Activated CD8-positive, alpha-beta memory T cell treated with anti-CD3 and anti-CD28 coated beads for 4 hours (primary cell): ENCODE data around the gene NACA2.
"Not testable (repeated sequence)": the region's sequence is repeated elsewhere in the genome, so short reads cannot be mapped to it uniquely, and the experiment has no call there.

Source experiments
- DNase-seq, 2 donors: peaks; one replicate each; pipeline ENCODE4 v3.0.0-alpha.2; 2020; ENCODE audit warnings: low read depth in 2 of 2

Gene NACA2

DNA sequence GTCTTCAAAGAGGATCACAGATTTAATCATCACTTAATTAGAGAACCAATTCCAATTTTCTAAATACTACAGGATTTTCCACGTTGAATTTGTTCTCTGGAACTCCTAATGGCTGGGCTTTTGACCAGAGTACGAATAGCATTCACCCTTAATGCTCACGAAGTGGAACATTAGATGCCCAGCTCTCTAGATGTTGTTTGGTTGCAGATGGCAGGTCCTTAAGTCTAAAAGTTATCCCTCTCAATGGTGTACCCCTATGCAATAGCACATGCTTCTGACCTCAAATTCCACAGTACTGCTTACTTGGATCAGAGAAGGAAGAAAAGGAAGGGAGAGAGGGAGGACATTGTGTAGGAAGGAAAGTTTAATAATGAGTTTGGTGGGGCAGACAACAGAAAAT is 8.6 kb upstream of the NACA2 start:
- no peak for DNase-seq

DNA sequence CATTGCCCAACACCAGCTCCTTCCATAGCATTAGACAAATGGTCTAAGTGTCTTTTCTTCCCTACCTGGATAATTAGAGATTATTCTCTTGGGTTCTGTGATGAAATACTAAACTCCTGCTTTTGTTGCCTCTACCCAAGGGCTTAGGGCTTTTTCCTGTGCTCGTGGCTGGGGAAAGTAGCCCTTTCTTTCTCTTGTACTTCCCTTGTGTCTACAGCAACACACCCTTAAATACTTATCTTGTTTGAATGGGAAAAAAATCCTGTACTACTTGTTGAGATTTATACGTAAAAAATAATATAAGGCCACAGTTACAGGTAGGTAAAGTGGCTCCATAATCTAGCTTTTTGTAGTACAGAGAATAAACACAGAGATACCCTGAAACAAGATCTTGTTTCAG is 7.0 kb upstream of the NACA2 start:
- no peak for DNase-seq

DNA sequence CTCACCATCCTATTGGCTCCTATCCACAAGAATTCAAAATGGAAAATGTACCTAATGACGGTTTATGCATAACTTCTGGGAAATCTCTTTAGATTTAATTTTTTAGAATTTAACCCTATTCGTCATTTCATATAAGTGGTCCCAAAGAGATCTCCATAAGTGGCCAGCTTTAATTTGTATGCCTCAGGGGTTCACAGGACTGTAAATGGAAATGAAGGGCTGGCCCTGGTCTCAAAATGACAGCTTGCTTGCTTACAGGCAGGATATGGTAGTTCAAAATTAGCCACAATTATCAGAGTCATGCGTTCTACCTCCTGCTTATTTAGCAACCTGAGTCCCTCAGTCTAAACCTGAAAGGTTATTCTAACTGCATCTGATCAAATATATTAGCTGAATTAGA is 6.6 kb upstream of the NACA2 start:
- no peak for DNase-seq

DNA sequence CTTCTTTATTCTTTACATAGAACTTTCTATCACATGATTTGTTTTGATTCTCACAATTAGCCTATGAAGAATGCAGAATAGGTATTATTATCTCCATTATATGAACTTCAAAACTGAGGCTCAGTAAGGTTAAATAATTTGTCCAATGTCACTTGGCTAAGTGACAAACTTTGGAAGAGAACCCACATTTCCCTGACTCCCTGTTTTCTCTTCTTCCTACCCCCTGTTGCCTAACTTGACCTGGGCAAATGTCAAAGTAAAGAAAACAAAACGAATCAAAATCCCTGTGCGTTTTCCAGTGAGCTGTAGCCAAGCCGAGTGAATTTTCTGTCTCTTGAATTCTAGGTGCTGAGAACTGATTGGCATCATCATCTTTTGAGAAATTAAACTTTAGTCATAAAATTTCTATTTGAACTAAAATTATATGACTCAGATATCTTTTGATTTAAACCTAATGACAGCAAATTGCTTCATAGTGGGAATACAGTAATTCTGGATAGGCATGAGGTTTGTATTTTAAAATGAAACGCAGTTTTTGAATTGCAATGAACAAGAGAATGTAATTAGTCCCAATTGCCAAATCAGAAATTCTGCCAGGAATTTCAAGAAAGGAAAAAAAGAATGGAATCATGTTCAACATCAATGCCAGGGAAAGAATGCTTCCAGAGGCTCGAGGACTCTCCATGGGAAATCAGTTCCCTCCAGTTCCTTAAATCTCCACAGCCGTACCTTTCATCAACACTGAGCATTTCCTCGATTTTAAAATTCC is 4.6 kb upstream of the NACA2 start:
- DNase-seq, result no peak

DNA sequence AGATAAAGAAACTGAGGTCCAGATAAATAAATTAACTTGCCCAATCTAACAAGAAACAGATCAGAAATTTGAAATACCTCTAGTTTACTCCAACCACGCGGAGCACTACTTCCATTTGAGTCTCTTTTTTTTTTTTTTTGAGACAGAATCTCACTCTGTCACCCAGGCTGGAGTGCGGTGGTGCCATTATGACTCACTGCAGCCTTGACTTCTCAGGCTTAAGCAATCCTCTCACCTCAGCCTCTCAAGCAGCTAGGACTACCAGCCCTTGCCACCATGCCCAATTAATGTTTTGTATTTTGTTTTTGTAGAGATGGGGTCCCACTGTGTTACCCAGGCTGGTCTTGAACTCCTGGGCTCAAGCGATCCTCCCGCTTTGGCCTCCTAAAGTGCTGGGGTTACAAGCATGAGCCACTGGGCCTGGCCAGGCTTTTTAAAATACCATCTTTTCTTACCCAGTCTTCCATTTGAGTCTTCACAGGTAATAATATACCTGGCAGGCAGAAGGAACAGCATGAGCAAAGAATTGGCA is 3.3 kb upstream of the NACA2 start:
- DNase-seq, result no peak

DNA sequence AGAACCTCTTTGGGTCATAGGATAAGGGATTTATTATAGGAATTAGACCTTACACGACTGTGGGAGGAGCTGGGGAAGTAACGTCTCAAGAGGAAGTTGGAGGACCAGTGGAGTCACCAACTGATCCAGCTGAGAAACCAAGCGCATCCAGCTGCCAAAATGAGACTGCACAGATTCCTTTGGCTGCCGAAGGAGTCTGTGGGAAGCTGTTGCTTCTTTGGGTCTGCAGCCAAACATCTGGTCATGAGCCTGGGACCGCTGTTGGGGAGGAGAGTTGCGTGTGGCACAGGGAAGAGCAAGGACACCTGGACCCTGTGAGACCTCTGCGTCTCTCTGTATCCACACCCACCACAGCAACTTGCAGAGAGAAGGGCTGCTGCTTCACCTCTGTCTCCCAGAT is 2.4 kb upstream of the NACA2 start:
- DNase-seq, result no peak

DNA sequence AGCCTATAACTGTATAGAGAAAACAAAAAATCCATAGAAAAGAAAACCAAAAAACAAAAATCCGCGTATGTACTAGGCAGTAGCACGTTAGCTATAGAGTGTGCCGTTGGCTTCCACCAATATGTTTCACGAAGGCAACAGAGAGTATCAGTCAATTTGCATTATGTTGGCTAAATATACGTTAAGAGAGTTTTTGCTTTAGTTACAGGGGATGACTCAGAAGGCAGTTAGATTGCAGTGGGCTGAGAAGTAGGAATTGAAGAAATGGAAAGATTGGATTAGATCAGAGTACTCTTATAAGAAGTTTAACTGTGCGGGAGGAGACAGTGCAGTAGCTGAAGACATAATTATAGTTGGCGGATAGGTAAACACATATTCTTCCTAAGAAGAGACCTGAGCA is 911 bp upstream of the NACA2 start:
- DNase-seq, result no peak

DNA sequence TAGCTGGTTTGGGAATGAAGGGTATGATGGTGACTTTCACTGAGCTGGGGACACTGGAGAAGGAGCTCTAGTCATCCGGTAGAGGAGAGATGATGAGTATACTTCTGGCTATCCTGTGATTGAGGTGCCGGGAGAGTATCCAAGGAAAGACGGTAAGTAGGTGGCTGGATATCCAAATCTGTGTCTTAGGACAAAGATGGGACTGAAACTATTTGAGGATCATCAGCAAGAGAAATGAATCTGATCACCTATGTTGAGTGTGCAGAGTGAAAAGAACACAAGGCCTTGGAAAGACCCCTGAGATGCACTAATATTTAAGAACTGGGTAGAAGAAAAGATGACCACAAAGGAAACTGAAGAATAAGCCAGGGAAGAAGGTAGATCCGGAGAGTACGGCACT is 1.0 kb downstream of the NACA2 start:
- no peak for DNase-seq

DNA sequence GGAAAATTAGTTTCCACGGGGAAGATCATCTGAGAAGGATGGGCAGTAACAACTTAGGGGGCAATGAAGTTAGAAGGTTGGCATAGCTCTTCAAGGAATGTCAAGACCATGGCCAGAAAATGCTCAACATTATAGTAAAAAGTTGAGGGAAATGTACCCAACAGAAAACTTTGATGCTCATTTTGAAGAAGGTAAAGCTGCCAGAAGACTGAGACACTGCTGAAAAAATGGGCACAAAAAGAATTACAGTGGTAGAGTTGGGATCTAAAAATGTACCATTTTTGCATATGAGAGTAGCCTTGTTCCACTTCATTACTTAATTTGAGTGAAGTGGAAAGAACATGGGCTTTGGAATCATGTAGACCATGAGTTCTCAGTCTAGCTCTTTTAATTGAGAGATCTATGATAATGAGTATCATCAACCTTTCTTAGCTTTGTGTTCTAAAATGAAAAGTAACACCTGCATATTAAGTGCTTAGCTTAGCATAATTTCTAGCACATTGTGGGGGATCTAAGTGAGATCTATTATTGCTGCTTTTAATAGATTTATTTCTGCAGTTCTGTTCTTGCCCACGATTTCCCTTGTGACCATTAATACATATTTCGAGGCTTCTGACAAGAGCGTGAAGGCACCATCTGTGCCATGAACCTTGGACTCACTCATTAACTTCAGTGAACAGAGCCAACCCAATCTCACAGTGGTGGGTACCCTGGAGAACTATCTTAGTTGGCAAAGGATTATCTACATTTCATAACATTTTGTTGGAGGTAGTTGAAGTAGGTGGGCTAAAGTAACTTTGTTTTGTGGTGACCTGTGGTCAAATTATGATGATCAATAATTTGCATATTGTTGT is 3.0 kb downstream of the NACA2 start:
- no peak for DNase-seq

DNA sequence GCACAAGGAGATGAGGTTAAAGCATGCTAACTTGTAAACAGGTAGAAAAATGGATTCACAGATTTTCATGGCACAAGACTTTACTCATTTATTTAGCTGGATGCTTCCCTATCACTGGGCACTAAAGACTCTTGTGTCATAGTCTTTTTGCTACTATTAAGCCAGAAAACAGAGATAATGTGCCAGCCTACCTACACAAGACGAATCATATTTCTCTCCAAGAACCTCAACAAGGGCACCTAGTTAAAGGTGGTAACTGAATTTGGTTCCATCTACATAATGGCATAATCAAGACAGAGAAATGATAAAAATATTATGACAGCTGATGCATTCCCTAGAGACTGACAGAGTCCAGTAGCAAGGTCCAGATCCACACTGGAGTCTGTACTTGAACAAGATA is 3.8 kb downstream of the NACA2 start:
- DNase-seq, result no peak

DNA sequence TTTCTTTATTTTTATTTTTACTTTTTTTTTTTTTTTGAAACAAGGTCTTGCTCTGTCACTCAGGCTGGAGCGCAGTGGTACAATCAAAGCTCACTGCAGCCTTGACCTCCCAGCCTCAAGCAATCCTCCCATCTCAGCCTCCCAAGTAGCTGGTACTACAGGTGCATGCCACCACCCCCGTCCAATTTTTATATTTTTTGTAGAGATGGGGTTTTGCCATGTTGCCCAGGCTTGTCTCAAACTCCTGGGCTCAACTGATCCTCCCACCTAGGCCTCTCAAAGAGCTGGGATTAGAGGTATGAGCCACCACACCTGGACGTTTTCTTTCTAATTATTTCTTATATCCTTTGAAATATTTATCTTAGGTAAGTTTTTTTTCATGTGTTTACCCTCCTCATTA is 4.4 kb downstream of the NACA2 start:
- not testable (repeated sequence) for DNase-seq

DNA sequence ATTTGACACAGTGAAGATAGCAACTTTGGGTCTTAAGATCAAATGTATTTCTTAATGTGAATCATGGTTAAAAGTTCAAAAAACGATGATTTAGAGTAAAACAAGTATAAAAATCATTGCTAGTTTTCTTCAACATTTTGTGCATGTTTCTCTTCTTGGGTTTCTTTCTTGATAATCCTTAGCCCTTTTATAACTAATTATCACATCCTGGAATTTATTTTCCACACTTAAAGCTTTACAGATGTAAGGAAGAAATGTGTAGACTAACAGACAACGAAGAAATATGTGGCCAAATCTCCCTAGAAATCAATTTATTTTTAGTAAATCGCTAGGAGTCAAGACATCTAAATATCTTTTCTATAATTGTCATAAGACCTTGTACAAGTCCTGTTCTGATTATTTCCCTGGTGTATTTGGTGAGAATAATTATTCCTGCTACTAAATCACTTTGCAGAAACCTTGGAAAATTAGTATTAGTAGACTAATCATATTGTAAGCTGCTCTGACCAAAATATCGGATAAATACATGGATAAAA is 4.9 kb downstream of the NACA2 start:
- no peak for DNase-seq

DNA sequence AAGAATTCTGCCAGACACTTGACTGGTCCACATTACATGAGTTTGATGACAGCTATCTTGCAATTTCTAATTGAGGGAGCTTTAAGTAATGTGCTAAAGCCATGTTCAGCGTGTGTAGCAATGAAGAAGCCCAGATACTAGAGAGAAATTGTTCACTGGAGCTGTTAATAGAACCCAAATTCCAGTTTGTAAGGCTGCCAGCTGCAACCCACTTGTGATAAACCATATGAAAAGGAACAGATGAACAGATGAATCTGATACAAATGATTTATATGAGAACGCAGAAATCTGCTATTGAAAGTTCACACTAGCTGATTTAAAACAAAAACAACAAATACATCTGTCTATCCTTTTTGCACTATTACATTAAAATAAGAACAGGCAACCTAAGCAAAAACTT is 6.2 kb downstream of the NACA2 start:
- DNase-seq, result no peak

DNA sequence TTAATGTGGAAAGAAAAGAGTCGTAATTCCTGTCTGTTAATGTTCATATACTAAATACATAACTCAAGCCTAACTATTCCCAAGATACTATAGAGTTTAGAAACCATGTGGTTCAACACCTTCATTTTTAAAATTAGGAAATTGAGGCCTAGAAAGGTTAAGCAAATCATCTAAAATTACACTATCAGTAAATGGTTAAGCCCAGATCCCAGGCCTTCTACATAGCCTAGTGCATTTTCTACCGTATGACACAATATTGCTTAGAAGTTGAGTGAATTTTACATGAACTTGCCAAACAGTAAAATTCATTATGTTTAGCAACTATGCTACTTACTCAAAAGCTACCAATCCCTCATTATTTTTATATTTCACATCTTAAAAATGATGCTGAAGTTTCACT is 6.8 kb downstream of the NACA2 start:
- no peak for DNase-seq

DNA sequence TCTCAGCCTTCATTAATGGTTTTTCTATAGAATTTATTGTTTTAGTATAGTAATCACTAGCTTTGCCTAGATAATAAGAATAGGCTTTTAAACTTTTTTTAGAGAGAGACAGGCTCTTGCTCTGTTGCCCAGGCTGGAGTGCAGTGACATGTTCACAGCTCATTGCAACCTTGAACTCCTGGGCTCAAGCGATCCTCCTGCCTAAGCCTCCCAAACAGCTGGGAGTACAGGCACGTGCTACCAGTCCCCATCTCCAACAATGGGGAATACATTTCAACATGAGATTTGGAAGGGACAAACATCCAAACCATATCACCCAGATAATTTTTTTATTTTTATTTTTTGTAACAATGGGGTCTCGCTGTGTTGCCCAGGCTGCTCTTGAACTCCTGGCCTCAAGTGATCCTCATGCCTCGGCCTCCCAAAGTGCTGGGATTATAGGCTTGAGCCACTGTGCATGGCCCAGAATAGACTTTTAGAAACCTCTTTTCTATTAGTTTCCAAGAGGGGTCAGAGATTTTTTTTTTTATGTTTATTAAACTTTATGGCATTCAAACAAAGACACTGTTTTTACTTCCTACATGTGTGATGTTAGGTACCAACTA is 7.3 kb downstream of the NACA2 start:
- DNase-seq, result no peak

DNA sequence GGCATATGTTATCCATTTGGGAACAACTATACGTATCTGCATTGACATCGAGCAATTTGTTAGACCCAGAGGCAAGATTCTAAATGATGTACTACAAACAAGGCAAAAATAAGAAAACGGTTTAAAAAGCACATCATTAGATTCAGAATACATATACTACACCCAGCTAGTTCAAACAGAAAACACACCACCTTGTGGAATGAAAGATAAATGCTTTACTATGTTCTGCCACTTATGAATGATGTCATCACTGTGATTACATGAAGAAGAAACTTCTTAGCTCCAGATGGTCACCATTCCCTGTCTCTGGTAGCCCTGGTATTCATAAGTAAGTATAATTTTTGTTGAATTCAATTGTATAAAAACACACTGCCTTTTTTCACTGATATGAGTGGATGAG is 7.8 kb downstream of the NACA2 start:
- no peak for DNase-seq

DNA sequence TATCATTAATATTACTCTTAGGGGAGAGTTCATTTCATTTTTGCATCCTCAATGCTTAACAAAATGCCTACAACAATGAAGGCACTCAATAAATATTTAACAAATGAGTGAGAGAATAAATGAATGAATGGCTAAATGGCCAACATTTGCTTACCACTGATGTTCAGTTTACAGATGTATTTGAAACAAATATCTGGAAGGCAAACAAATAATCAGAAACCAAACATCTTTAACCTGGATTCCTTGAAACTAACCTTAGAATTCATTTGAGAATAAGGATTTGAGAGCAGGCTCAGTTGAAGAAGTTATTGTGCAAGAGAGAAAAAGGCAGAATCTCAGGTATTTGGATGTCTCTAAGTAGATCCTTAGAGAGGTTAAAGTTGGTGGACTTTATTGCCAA is 8.4 kb downstream of the NACA2 start:
- no peak for DNase-seq

DNA sequence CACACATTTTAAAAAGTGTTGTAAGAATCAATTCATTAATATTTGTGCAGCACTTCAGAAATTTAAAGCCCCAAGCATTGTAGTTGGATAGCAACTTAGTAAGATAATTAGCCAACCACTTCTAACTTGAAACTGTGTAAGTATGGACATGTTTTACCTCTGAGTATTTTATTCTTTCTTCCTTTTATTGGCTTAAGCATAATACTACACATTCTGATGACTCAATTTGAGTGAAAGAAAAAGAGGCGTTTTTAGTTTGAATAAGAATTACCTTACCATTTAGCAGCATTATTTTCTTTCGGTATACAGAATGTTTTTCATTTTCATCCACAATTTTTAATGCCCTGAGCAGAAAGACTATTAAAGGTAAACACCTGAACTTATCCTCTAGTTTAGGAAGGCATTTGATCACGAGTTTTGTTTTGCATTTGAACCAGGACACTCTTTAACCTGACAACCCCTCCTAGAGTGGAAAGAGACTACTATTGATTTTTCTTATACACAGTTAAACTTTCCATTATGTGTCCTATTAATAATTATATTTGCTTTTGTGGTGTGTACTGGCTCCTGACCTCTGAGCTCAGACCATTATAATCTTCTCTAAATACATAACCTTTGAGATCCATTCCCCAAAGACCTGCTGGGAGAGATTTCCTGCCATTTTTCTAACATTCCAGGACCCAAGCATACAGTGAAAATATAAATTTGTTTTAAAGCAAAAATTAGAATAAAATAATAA is 9.2 kb downstream of the NACA2 start:
- DNase-seq, result no peak

DNA sequence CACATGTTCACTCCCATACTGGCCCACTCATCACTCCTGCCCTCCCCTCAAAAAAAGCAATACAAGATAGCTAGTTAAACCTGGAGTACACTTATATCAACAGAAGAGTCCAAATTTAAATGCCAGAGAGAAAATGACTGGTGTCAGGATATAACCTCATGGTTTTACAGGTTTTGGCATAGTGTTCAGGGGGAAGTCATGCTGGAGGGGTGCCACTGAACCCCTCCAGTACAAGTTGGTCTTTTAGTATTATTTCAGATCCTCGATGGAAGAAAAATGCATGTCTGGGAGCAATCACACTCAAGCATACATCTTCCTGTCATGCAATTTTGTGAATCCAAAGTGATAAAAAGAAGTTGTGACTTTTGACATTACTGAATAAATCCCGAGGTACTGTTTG is 10.5 kb downstream of the NACA2 start:
- no peak for DNase-seq

DNA sequence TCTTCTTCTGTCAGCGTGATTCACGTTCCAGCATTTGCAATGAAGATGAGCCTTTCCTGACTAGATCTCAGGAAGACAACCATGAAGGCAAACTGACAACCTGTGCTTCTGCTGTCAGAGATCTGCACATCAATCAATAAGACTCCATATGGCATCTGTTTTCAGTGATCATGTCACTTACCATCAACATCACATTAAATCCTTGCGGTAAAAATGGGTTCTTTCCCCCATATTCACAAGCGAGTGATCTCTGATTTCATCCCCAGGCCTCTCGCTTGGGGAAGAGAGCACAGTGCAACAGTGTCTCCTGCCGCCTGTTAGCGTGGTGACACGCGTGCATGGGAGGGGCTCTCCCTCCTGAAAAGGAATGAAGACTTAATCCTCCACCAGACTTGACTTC is 11.1 kb downstream of the NACA2 start:
- DNase-seq, result no peak

DNA sequence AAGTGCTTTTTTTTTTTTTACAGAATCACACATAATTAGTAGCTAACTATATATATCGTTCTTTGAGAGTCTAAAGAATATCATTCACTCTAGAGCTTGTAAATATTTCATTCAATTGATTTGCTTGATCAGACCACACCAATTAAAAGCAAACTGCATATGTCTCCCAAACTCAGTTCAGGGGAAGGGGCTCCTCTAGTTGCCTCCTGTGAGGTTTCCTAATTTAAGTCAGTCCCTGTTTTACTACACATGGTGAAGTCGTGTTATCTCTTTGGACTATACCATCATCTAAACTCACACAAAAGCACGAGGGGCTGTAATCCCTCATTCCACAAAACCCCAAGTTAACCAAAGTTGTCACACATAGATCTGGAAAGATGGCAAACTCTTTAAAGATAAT is 11.7 kb downstream of the NACA2 start:
- DNase-seq, result no peak

DNA sequence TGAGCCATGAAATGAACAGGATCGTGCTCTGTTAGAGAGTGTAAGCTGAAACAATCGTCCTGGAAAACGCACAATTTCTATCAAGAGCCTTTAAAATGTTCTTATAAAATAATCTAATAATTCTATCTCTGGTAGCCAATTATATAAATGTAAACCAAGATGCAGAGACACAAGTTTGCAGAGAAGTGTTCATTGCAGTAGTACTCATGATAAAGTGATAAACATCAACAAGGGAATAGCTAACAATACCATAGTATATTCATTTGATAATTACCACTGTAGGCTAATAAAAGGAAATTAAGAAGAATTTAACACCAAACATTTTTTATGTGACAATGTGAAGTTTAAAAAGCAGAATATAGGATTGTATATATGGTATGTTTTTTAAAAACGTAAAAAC is 12.4 kb downstream of the NACA2 start:
- DNase-seq, result no peak
